Measurements from ENCODE around the gene WDFY4.

WDFY4 gene

DNA sequence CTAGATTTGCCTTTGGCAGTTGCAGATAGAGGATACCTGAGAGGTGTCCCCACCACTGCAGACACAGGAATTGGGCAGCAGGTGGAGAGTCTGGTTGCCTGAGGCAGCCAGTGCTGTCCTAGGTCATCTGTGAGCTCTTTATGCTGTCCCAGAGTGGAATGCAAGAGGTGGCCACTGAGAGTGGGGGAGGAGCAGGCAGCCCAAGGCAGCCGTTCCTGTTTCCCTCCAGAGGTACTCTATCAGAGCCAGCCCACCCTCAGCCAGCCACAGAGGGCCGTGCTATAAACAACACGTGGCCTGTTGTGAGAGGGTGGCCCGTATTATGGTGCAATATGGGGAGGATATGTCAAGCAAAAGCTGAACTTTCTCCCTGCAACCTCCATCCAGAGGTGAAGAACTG is 246.5 kb downstream of the WDFY4 start:
- DNase-seq, result no peak

DNA sequence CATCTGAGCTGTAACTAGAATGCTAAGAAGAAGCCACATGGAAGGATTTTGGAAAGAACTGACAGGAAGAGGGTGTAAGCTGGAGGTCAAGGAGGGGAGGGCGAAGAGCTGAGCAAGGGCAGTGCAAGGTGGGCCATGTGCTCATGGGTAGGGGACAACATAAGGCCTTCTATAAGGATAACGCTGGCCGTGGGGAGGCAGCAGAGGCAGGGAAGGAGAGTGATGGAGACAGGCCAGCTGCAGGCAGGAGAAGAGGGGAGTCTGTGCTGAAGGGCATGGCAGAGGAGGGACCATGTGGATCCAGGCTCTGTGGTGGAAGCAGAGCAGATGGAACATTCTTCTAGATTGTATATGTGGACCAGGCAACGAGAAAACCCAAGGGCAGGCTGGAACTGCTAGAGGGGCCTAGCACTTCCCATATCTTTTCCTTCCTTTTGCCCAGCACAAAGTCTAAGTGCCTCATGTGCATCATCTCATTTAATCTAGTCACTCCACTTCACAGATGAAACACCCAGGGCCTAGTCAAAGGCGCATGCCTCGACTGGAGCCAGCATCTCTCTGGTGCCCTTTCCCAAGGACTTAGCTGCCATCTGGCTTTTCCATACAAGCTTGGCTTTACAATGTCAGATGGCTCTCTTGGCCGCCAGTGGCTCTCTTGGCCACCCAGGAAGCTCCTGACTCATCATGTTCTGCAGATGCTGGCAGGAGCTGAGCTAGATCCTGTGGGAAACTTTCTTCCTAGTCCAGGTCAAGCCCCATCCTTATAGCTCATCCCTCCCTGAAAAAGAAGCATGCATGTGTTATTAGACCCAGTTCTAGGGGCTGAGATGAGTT is 248.4 kb downstream of the WDFY4 start:
- no peak for DNase-seq

DNA sequence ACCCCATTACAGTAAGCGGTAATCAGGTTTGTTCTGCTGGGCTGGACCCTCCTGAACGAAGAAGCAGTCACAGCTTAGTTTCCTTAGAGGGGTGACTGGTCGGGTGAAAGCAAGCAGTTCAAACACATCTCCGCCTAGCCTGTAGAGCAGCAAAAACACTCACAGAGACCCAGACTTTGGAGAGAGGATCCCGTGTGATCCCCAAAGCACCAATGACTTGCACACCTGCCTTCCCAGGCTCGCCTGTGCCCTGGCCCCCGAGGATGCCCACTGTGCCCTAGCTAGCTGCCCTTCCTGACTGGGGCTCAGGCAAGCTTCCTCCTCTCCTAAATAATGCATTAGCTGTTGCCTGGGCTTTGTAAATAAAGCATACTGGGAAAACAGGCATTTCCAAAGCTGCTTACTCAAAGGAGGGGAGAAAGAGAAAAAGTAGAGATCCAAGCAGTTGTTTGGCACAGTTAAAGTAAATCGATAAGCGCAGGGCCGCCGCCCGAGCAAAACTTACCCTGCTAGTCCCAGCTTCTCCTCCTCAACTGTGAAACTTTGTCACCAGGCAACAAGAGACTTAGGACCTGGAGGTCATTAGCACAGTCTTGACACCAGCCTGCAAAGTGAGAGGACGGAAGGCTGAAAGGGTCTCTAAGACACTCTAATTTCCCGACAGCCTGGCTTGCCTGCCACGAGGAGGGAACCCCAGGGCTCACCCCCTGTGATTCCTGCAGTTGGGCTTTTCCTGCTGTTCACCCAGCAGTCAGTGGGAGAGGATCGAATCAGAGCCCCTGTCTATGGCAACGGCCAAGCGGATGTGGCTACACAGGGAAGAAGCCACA is 250.2 kb downstream of the WDFY4 start:
- no peak for DNase-seq

DNA sequence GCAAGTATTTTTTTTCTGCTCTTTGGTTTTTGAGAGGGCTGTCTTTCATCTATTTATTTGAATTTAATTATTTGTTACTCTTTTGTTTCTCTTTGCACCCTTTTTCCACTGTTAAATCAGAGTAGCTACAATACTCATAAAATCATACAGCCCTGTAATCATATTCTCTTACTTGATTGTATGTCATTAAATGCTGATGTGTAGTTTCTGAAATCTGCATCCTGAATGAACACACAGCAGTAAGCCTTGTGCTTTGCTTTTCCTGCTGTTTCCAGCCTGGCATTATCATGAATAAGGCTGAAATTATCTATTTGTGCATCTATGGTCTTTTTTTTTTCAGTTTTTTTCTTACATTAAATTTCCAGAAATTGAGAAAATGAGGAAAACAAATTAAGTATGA is 250.9 kb downstream of the WDFY4 start:
- DNase-seq, result no peak

DNA sequence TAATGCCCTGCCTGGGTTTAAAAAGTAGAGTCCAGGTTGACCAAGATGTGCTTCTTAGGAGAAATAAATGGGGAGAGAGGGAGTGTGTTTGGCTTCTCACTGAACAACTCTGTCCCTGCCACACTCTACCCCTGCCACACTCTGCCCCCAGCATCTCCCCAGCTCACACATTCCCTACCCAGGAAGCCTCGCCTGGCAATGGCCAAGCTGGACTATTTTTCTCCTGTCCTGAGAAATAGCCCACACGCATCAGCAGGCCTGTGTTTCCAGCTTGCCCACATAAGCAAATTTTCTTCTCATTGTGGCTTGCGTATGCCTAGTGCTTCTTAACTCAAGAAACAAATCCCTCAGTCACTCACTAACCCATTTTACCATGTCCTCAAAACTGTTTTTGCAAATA is 253.1 kb downstream of the WDFY4 start:
- DNase-seq, result no peak

DNA sequence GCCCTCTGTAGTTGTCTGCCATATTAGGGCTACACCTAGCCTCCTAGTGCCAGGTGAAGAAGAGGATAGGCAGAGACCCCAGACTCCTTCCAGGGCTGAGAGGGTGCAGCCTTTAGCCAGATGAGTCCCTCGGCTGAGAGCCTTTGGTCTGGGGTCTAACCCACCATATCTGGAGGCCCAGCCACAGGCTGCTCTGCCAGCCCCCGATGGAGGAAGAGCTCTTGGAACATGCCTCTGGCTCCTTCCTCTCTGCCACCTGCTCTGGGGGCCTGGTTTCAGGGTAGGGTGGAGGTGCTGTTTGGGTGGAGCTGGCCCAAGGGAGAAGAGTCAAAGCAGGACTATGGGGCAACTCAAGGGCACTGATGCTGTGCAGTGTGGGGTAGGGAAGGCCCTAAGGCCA is 253.6 kb downstream of the WDFY4 start:
- DNase-seq, result no peak

DNA sequence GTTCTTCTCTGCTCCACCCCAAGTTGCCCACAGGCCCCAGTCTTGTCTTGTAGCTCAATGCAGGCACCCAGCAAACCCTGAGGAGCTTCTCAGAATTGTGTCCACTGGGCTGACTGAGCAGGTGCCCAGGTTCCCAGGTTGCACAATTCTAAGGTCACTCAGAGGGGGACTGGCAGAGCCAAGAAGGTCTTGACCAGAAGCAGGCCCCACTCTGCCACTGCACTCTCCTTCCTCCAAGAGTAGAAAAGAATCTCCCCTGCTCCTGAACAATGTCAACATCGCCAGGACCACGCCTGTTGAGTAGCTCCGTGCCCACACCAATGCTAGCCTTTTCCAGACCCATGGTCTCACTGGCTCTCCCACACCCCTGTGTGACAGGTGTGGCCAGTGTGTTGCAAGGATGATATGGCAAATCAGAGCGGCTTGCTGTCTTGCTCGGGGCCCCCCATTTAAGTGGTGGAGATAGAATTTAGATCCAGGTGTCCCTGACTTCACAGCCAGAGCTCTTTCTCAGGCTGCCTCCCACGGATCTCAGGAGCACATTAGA is 254.4 kb downstream of the WDFY4 start:
- DNase-seq, result no peak

DNA sequence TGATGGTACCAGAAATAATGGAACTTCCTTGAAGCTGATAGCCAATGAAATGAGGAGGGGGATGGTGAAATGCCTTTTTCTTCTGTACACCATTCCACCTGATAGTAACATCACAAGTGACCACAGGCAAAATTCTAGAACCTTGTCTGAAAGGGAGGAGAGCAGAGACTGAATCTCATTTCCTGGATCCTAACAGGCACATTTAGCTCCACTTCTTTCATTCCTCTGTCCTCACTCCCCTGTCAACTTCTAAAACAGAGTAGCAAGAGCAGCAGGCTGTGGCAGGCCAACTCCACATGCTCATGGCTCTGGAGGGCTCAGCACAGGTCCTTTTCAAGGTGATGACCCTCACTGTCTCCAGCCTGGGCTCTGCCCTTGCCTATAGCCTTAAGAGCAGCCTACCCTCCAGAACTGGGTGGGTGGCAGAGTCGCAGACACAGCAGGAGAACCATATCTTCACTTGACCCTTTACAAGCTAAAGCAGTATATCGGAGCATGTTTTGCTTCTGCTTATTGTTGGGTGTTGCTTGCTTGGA is 255.2 kb downstream of the WDFY4 start, which contains the start of gene LRRC18:
Gene LRRC18, minus strand, starts transcription at position 51 of the 536 bp plus-strand sequence. CDS start 25,685 bp downstream, outside the sequence.
- DNase-seq, result no peak

DNA sequence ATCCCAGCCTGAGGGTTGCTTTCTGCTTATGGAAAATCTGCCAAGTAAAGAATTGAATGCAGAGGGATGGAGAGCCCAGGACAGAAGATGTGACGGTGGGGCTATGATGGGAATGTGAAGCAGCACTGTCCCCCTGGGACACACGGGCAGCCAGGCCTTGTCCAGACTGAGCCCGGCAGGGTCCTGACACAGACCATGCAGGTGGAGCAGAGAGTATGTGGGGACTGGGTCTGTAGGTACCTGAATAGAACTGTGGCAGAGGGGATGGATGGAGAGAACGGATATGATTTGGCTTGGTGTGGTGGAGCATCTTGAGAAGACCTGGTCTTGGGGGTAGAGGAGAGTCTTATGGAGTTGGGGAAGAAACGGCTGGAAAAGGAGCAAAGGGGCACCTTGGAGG is 255.7 kb downstream of the WDFY4 start:
- DNase-seq, result no peak

DNA sequence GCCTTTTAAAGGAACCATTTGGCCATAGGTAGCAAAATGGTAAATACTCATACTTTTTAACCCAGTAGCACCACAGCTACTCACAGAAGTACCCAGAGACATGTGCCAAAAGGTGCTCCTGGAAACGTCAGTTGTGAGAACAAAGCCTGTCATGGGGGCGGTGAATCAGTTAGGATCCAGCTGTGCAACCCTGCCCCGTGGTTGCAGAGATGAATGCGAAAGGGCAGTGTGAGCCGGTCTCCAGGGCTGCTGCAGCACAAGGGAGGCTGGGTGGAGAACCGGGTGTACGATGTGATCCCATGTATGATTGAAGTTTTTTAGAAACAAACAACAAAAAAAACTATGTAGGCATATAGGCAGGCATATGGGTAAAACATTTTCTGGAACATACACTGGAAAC is 256.3 kb downstream of the WDFY4 start:
- no peak for DNase-seq

DNA sequence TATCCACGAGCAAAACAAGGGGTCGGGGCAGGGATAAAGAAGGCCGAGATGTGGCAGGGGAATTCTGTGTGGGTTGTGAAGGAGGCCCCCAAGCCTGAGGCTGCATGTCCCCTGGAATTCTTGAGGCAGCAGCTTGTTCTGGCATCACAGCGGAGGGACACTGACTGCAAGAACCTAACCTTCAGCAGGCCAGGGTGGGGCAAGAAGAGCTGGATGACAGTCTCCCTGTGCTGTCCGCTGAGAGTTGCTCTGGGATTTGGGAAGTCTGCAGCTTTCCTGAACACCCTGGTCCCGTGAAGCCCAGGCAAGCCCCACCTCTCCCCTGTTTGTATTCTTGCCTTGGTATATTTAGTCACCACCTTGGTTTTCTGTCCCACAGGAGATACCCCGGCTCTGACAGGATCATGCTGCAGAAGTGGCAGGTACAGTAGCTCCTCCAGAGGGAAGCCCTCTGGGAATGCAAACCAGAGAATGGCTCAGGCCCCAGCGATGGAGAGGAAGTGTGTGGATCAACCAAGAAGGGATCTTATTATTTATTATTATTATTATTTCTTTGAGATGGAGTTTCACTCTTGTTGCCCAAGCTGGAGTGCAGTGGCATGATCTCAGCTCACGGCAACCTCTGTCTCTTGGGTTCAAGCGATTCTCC is 256.9 kb downstream of the WDFY4 start:
- DNase-seq, result no peak

DNA sequence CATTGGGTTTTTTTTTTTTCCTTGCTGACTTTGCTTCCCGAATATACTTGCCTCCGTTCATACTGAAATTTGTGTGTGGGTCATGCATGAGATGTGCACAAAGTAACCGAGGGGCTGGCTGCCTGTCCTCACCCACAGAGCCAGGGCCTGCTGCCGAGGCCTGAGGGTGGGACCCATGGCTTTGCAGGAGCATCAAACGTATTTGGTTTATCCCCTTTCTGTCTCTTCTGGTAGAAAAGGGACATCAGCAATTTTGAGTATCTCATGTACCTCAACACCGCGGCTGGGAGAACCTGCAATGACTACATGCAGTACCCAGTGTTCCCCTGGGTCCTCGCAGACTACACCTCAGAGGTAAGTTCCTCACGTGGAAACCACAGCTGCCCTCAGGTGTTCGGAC is 258.4 kb downstream of the WDFY4 start:
- DNase-seq, result no peak

DNA sequence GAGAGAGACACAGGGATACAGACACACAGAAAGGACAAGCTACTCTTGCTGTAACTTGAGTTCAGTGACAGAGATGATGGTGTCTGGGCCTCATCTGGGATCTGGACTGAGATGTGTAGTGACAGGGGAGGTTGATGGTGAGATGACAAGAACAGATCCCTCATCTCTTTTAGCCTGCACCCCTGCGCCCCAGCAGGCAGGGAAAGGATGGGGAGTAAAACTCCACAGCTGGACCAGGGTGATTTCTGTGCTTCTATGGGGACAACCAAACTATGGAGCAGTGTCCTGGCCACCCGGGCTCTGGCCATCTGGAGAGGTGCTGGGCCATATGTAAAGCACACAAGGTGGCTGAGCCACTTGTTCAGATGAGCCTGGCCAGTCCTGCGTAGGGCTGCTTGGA is 259.5 kb downstream of the WDFY4 start:
- no peak for DNase-seq

DNA sequence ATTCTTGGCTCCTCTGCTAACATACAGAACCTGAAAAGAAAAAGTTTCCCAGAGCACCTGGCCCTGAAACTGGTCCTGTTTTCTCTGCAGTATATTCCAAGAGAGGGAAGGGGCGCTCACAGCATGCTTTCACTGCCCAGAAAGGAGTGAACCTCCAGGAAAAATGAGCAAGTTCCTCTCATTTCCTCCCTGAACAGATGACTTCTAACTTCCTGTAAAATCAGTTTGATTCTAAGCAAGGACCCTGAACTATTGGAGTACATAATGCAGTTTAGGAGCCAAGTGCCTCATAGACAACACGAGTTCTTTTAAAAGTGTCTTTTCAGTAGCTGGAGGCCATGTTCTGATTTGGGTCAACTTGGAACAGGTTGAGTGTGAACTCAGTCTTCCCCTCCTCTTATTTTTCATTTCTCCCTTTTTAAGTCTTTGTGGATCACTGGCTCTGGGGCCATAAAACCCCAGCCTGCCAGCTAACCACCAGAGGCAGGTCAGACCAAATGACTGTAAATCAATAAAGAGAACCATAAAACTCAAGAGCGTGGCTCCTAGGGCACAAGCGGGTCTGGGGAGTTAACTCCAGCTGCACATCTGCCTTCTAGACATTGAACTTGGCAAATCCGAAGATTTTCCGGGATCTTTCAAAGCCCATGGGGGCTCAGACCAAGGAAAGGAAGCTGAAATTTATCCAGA is 260.9 kb downstream of the WDFY4 start:
- DNase-seq, result no peak

DNA sequence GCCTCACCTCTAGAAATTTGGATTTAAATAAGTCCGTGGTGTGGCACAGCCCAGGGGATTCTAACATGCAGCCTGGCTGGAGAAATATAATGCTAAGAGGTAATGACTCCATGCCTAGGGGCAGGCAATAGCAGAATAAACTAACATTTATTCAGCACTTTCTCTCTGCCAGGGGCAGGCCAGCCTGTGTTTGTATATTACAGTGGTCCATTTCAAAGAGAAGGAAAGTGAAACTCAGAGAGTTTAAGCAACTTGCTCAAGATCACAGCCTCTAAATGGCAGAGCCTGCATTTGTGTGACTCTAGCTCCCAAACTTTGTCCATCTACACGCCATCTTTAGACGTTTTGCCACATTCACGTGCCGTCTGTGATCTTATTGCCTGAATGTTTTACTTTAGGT is 261.7 kb downstream of the WDFY4 start:
- DNase-seq, result no peak

DNA sequence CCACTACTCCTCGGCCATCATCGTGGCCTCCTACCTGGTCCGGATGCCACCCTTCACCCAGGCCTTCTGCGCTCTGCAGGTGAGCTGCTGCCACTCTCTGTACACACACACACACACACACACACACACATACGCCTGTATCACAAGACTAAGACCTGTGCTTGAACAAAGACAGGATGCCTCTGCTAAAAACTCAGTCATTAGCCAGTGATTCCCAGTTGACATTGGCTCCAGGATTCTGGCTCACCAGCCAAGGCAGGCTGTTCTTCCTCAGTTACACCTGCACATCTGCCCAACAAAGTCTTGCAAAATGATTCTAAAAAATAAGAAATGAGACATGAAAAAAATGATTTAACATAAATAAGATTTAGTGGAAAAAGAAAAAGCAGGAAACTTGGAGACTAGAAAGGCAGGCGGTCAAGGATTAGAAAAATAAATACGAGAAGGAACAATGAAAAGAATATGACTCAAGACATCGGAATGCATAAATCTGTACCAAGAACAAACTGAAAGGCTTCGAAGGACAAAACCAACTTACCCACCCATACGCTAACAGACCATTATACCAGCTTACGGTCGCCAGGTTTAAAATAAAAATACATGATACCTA is 262.3 kb downstream of the WDFY4 start:
- DNase-seq, result no peak

DNA sequence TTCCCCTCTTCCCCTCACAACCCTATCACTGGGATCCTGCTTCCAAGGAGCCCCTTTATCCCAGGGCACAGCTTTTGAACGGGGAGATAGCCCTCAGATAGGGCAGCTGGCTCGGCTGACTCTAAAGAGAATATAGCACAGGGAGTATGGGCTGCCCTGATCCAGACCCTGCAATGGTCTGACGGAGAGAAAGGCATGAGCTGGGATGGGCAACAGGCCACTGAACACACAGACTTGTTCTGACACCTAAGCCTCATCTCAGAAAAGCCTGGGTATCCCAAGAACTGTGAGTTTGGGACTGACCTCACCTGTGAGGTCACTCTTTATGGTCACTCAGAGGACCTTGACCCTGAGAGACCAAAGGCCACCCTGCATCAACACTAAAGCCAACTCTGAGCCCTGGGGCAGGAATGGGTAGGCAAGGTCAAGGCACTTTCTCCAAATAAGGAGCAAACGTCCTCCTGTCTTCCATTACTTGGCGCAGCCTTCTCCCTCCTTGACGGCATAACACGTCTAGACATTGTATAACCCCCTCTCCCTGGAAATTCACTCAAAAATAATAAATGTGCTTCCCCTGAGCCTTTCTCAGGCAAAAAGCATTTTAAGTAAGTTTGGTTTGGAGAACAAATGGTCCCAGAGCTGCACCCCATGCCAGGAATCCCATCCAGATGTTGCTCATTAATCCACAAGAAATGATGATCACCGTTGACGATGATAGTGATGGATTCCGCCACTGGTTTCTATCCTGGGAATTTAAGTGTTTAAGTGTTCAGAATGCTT is 263.2 kb downstream of the WDFY4 start:
- DNase-seq, result no peak

DNA sequence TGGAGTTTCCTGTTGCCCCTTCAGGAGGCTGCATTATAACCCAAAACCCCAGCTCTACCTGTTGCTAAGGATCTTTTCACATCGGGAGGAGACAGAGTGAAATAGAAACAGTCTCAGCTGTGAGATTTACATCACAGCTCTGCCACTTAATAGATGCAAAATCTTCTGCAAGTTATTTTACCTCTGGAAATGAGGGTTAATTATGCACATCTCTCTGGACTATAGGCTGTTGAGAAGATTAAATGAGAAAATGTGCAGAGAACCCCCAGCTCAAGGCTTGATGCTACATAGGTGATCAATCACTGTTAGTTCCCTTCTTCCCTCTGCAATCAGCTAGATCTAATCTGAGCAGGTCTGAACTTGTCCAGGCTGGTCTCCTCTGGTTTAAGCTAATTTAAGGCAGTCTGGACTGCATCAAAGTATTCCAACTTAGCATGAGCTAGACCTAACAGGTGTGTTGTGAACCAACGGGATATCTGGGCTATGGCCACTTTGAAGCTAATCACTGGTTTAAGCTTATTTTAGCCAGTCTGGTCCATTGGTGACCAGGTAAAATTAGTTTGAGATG is 263.9 kb downstream of the WDFY4 start:
- DNase-seq, result no peak

DNA sequence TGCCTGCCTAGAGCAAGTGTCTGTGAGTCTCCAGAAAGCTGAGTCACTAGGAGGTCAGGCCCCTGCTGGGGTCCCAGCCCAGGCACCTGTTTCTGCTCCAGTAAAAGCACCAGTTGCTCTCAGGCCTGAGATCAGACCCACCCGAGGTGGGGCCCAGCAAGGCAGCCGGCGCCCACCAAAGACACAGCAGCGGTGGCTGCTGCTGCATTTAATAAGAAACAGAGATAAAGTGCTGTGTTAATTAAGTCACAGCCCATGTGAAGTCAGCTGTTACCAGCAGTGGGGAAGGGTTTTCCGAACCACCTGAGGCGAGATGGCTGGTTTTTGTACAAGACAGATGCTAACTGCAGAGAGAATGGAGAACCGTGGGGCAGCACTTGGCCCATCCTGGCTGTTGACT is 267.0 kb downstream of the WDFY4 start:
- no peak for DNase-seq

DNA sequence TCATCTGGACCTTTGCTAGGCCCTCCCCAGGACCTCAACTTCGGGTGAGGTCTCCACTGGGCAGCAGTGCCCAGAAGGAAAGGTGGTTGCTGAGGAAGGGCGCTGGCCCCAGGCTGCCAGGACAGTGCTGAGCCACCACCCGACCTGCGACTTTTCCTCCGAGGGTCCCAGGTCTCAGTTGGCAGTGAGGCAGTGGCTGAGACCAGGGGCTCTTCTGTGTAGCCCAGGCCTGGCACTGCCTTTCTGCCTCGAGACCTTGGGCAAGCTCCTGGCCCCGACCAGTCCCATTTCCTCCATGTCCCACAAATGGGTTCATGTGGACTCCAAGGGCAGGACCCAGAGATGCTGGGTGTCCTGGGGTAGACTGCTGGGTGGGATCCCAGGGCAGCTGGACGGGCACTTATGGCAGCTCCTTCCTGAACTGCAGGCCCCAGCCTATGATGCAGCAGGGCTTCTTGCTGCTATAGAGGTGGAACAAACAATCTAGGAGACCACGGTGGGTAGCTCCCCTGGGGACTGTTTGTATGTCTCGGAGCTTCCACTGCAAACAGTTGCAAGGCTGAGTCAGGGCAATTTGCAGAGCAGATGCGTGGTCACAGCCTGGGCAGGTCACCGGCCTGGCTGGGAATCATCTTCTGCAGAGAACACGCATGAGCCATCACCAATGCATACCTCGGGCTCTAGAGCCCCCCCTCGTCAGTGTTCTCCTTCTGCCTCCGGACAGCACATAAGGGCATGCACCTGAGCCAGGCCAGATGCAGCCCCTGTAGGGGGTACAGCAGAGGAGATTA is 272.9 kb downstream of the WDFY4 start:
- no peak for DNase-seq

Data from NCI-H526 treated with DMSO at 0.1 percent for 48 hours (cell line).